Endothelial cell of umbilical vein (primary cell): ENCODE measurements around the gene AKTIP. TPM values are rescaled to one million over a fixed set of nuclear protein-coding genes. Genes with fewer than 3 reads are reported as not detected.

Source experiments
- BruUV-seq: library from RNA; stranded (reverse); fragments of 400-500 nt; replicated peaks from 2 replicates; lab custom pipeline; 2021; lab: Mats Ljungman, UMichigan
- CTCF ChIA-PET: fragments of 300-600, 350-600 bp; sonication (Branson Sonifier 250); formaldehyde crosslinking; loops from one replicate; lab custom pipeline; 2021; ENCODE audit warnings: antibody characterized with exemption, inconsistent platforms; lab: Charles Lee
- POLR2A ChIA-PET: fragments of 300-600, 350-600 bp; sonication (Branson Sonifier 250); formaldehyde crosslinking; loops from one replicate; lab custom pipeline; 2021; ENCODE audit warnings: antibody characterized with exemption, inconsistent platforms; lab: Charles Lee
- DNase-seq: peaks from one replicate; pipeline ENCODE4 v3.0.0-alpha.2; 2011; ENCODE audit warnings: low read depth, low spot score
- FAIRE-seq: peaks from 2 replicates; lab custom pipeline; 2011; peaks lifted over from hg19 to GRCh38; lab: Jason Lieb, UNC
- H2AFZ ChIP-seq: 2 replicates; pipeline ENCODE4 v1.6.0; 2012; ENCODE audit warnings: low read depth, low read length, control low read depth, inconsistent platforms
- H3K27ac ChIP-seq: 2 replicates; pipeline ENCODE4 v1.5.1; 2011; ENCODE audit warnings: low read depth, mild to moderate bottlenecking, control low read depth, low read length, moderate library complexity; ENCODE audit not compliant: insufficient read depth
- H3K27me3 ChIP-seq, 2 experiments: 2 replicates each; pipeline versions ENCODE4 v1.6.0 to v1.6.1; 2011; ENCODE audit warnings: low read length in 2 of 2, mixed read lengths in 1 of 2; ENCODE audit not compliant: control insufficient read depth in 2 of 2, insufficient read depth in 2 of 2
- H3K36me3 ChIP-seq, 2 experiments: 2 replicates in 1 of 2; 3 replicates in 1 of 2; pipeline ENCODE4 v1.5.1; 2011; ENCODE audit warnings: low read length in 2 of 2, mild to moderate bottlenecking in 1 of 2, moderate library complexity in 1 of 2; ENCODE audit not compliant: control insufficient read depth in 2 of 2, insufficient read depth in 2 of 2; ENCODE audit errors: extremely low read depth in 1 of 2
- H3K4me1 ChIP-seq: 3 replicates; pipeline ENCODE4 v1.5.1; 2011; ENCODE audit warnings: mild to moderate bottlenecking, low read length; ENCODE audit not compliant: control insufficient read depth, insufficient read depth; ENCODE audit errors: extremely low read depth
- H3K4me2 ChIP-seq: 2 replicates; pipeline ENCODE4 v1.6.1; 2011; ENCODE audit warnings: low read length, control low read depth, mixed read lengths; ENCODE audit not compliant: insufficient read depth
- H3K4me3 ChIP-seq, 3 experiments: fragments of 200-600 bp in 1 of 3; sonication (generic), shearing (Covaris generic) in 1 of 3; replicated peaks in 1 of 3; 2 replicates each; pipeline ENCODE4 v1.5.1; 2011 to 2016; ENCODE audit warnings: control low read depth in 3 of 3, low read length in 3 of 3, mild to moderate bottlenecking in 2 of 3, inconsistent platforms in 1 of 3, low read depth in 1 of 3, moderate library complexity in 1 of 3; ENCODE audit not compliant: insufficient read depth in 1 of 3
- H3K79me2 ChIP-seq: 2 replicates; pipeline ENCODE4 v1.6.0; 2012; ENCODE audit warnings: low read length, inconsistent platforms; ENCODE audit not compliant: control insufficient read depth, insufficient read depth
- H3K9ac ChIP-seq: replicated peaks from 2 replicates; pipeline ENCODE3; 2011; ENCODE audit warnings: low read length, control low read depth; ENCODE audit not compliant: insufficient read depth; ENCODE audit errors: extremely low read depth
- H3K9me1 ChIP-seq: replicated peaks from 3 replicates; pipeline ENCODE4 v1.6.0; 2011; ENCODE audit warnings: mild to moderate bottlenecking, low read length; ENCODE audit not compliant: control insufficient read depth, insufficient read depth; ENCODE audit errors: extremely low read depth
- H3K9me3 ChIP-seq: replicated peaks from 2 replicates; pipeline ENCODE4 v1.5.1; 2012; ENCODE audit warnings: low read length, inconsistent platforms; ENCODE audit not compliant: control insufficient read depth, insufficient read depth
- H4K20me1 ChIP-seq: replicated peaks from 2 replicates; pipeline ENCODE3; 2011; ENCODE audit warnings: mild to moderate bottlenecking, low read length; ENCODE audit not compliant: control insufficient read depth, insufficient read depth; ENCODE audit errors: extremely low read depth
- EZH2 ChIP-seq: IDR thresholded peaks from 2 replicates; pipeline ENCODE4 v1.6.1; 2012; ENCODE audit warnings: borderline replicate concordance, low read depth, mild to moderate bottlenecking, moderate library complexity, low read length, inconsistent platforms; ENCODE audit not compliant: severe bottlenecking
- FOS ChIP-seq: IDR thresholded peaks from 2 replicates; pipeline ENCODE4 v1.6.1; 2011; ENCODE audit warnings: mild to moderate bottlenecking, low read length, moderate library complexity, borderline replicate concordance; ENCODE audit not compliant: insufficient read depth
- GATA2 ChIP-seq: IDR thresholded peaks from 2 replicates; pipeline ENCODE4 v1.7.0; 2011; ENCODE audit warnings: low read depth, mild to moderate bottlenecking, moderate library complexity, mixed read lengths, low read length; ENCODE audit not compliant: insufficient read length, insufficient read depth
- JUN ChIP-seq: IDR thresholded peaks from 2 replicates; pipeline ENCODE4 v1.6.1; 2011; ENCODE audit warnings: borderline replicate concordance, low read depth; ENCODE audit not compliant: insufficient read length, insufficient read depth
- MYC ChIP-seq: IDR thresholded peaks from one replicate; pipeline ENCODE4 v1.6.1; 2011; ENCODE audit warnings: mild to moderate bottlenecking, low read depth, low read length
- POLR2A ChIP-seq: IDR thresholded peaks from 2 replicates; pipeline ENCODE4 v1.6.1; 2012; ENCODE audit warnings: low read depth, mild to moderate bottlenecking, control low read depth, low read length
- POLR2AphosphoS5 ChIP-seq: IDR thresholded peaks from 2 replicates; pipeline ENCODE4 v1.6.1; 2012; ENCODE audit warnings: low read depth, mild to moderate bottlenecking, control low read depth, low read length, moderate library complexity; ENCODE audit not compliant: insufficient read depth
- dilution Hi-C: fragments of 300-500 bp; cut with MboI; formaldehyde crosslinking; loops from one replicate; pipeline ENCODE4 v1.15.0; 2019; ENCODE audit warnings: low sequenced_read_pairs; ENCODE audit not compliant: extremely low pct_ligation_motif_present
- intact Hi-C: fragments of 100-400 bp; cut with micrococcal nuclease; formaldehyde crosslinking; loops from one replicate; pipeline ENCODE4 v1.10.0; 2022
- polyA plus RNA-seq, 4 experiments: library from polyadenylated mRNA; depleted of rRNA in 3 of 4; stranded (reverse) in 3 of 4; unstranded in 1 of 4; fragments of >200 nt; gene quantifications; 2 replicates each; pipeline versions ENCODE4 v1.2.1 to v1.2.3, GENCODE V29; 2011 to 2012; ENCODE audit warnings: missing spikeins in 1 of 4
- total RNA-seq: library from RNA; stranded (reverse); gene quantifications from 2 replicates; pipeline ENCODE4 v1.2.3, GENCODE V29; 2021
- TF ChIP-seq, protein P1 (sequence below), 2 donors: IDR thresholded peaks; 1 replicate in 1 of 2; 2 replicates in 1 of 2; pipeline ENCODE4 v1.5.1; 2011; ENCODE audit warnings: low read length in 2 of 2, mild to moderate bottlenecking in 2 of 2, moderate library complexity in 2 of 2, control low read depth in 1 of 2, inconsistent platforms in 1 of 2, low read depth in 1 of 2; ENCODE audit not compliant: insufficient read depth in 1 of 2; ENCODE audit errors: extremely low read depth in 1 of 2
- TF ChIP-seq, protein P2 (sequence below): IDR thresholded peaks from 2 replicates; pipeline ENCODE4 v1.6.1; 2011; ENCODE audit not compliant: insufficient read depth, insufficient read length

Gene AKTIP
- total and polyA plus RNA-seq, 2 donors (not counting 3 experiments of a cell fraction or from before 2014, with no cell fraction given): 25.1 to 32.7 TPM

DNA sequence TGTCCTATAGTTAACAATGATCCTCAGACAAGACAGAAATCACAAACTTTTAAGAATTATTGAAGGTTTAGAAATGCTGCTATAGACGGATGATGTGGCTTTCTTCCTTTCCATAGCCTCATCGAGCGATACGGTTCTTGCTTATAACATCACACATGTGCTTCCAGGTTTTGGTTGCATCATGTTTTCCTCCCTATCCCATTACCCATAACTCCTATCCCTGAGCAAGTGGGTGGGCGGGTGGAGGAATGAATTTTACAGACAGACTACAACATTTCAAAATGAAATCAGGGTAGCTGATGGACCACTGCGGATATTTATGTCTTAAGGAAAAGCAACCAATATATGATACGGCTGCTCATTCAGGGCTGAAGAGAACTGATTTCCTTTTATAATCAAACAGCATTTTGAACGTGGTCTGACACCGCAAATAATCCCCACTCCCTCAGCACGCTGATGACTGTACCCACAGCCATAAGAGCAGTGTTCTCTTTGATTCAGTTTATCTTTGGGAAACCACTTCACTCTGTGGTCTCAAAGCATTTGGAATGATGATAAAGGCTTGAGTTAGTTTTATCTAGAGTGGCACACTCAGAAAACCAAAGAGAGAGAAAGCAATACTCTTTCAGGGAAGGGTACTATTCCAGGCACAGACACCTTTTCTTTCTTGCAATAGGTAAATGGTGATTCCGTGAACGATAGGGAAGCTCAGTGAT lies 4.6 kb upstream of the AKTIP start:
- FAIRE-seq (no peak), DNase-seq (no peak)
- Histone ChIP-seq H3K4me3 (no peak overlapping the region), H3K36me3 (no peaks in the 10 kb centered on the region), H3K9me3 (no peaks in the 10 kb centered on the region), H3K27me3 (no peaks in the 10 kb centered on the region), H3K79me2 (no peaks in the 10 kb centered on the region), H3K9me1 (no peaks in the 10 kb centered on the region), H3K4me1 (peaks cover 26% of the 10 kb centered on the region), H3K9ac (no peak overlapping the region), H2AFZ (no peak overlapping the region), H3K4me2 (no peak overlapping the region), H4K20me1 (no peaks in the 10 kb centered on the region), H3K27ac (no peak overlapping the region)
- BruUV-seq: no TSS peak
- POLR2A ChIA-PET: no interaction called here
- intact Hi-C loops: loop anchor here (10.0 kb wide), 1 partner anchor 453 kb away; the partner anchor contains the start of genes CHD9 and CHD9NB
- TF ChIP-seq, protein P1, sequence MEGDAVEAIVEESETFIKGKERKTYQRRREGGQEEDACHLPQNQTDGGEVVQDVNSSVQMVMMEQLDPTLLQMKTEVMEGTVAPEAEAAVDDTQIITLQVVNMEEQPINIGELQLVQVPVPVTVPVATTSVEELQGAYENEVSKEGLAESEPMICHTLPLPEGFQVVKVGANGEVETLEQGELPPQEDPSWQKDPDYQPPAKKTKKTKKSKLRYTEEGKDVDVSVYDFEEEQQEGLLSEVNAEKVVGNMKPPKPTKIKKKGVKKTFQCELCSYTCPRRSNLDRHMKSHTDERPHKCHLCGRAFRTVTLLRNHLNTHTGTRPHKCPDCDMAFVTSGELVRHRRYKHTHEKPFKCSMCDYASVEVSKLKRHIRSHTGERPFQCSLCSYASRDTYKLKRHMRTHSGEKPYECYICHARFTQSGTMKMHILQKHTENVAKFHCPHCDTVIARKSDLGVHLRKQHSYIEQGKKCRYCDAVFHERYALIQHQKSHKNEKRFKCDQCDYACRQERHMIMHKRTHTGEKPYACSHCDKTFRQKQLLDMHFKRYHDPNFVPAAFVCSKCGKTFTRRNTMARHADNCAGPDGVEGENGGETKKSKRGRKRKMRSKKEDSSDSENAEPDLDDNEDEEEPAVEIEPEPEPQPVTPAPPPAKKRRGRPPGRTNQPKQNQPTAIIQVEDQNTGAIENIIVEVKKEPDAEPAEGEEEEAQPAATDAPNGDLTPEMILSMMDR (IDR thresholded peaks at IDR 0.05; ENCODE audit: extremely low read depth in 1 of 2, insufficient read depth in 1 of 2, low read depth in 1 of 2, low read length in 2 of 2): no peak
- TF ChIP-seq POLR2A (no peak), EZH2 (no peak), MYC (no peak), POLR2AphosphoS5 (no peak), JUN (no peak), FOS (no peak), GATA2 (no peak)
- TF ChIP-seq, protein P2, sequence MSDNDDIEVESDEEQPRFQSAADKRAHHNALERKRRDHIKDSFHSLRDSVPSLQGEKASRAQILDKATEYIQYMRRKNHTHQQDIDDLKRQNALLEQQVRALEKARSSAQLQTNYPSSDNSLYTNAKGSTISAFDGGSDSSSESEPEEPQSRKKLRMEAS: no peak
- CTCF ChIA-PET: no interaction called here
- dilution Hi-C loops: no loop called here
